HG02973 (cell line): ENCODE data around the gene ISOC1.

Source experiments
- ATAC-seq: cut with Tn5 transposase; IDR thresholded peaks from one replicate; pipeline ENCODE4 v1.9.1; 2021; ENCODE audit warnings: moderate library complexity; ENCODE audit not compliant: unreplicated experiment

ISOC1 gene

DNA sequence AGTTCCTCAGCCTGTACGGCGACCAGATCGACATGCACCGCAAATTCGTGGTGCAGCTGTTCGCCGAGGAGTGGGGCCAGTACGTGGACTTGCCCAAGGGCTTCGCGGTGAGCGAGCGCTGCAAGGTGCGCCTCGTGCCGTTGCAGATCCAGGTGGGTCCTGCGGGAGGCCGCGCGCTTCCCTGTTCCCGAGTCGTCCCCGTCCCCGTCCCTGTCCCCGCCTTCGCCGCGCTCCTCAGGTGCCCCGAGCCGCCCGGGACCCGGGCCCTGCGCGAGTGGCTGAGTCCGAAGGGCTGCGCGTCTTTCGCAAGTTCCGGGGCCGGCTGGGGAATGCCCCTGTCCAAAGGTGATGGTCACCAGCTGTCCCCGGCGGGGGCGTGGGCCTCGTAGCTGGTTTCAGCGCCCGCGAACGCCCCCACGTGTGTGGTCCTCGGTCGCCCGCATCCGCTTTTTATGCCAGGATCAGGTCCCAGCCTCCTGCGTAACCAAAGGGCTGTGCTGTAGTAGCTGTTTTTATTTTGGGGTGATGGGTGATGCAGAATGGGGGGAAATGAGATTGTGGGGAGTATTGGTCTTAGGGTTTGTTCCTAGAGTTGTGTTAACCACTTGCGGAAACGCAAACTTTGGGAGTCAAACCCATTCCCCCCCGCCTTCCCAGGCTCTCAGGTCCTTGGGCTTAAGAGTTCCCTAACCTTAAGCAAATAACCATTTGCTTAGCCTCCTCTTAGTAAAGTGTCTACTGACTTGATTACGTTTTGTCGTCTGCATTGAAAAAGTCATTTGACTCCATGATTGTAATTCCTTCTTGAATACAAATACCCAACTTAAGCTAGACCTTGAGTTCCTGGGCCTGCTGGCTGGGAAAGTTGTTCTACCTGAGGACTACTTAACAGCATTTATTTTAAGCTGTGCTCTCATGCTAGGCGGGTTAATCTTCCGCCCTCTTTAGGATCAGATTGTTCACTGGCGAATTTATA is 663 bp downstream of the ISOC1 start:
- peak; percentile 44 for ATAC-seq

DNA sequence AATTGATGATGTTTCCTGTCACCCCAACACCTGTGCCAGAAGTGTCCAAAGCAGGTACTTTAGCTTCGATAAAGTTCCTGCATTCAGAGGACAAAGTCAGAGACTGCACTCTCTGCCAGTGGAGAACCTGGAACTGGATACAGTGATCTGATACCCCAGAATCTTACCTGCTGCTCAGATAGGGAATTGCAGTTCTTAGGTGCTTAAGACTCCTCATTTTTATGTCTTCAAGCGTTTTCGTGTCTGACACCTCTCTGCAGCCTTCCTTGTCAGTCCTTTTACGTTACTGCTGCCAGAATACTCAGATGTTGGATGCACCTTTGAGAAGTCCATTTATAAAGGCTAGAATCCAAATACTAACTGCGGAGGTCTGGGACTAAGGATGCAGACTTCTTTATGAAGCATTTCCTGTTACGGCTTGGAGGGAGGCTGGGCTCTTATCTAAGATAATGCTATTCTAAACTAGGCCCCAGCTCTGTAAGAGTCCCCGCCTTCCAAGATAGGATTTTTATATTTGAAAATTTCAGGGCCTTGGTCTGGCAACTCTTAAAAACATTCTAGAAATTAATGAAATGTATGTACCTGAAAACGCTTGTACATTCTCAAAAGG is 1.9 kb downstream of the ISOC1 start:
- no peak for ATAC-seq

DNA sequence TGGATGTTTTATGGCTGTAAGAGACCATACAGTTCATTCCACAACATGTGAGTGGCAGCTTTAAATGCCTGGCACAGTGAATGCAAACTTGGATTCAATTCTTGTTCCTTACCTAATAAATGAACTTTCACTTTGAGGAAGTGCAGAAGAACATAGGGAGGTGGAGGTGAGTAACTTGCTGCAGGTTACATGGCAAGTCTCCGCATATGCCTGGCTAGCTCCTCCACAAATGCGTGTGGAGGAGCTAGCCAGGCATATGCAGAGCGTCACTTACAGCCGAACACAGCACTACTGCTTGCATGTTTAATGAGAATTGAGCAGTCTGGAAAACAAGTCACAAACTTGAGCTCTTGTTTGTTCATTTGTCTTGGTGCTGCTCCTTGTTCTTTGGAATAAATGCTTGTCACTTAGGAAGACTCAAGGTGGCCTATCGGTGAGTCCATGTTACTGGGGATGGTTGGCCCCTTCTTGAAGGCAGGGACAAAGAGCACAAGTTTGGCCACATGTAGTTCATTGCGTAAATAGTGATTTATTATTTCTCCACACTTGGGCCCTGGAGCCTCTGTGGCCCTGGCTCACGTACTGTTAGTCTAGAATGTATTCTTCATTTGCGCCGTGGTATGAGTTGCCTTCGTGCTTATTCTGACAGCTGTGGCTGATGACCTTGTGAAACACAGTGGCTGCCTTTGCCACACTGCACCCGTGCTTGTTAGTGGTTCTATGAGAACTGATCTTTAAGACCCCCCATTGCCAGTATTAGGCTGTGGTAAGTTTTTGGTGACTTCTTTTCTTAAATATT is 3.1 kb downstream of the ISOC1 start:
- ATAC-seq = no peak

DNA sequence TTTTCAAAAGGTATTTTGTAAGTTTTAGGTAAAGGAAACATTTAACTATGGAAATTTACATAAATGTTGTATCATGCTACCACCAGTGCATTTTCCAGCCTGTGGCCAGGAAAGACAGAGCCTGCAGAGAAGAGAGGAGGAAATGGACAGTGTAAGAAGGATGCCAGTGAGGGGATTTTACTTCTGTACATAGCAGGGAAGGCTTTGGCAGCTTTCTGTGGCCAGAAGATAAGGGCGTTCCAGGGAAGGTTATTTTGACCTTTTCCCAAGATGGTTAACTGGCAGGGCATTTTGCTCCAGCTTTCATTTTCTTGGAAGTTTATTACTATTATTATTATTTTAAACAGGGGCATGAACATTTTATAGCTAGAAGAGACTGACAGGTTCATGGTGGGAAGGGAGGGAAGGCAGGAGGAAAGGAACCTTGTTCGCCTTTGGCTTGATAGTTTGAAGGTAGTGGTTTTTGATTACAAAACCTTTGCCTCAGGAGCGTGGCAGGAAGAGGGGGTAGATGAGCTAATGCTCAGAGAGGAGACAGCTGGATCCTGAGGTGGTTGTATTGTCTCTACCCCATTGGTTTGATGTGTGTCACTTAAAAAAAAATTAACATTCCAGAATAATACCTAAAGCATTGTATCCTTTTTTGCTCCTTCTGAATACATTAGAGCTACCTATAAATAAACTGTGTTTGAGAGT is 4.1 kb downstream of the ISOC1 start:
- ATAC-seq = no peak

DNA sequence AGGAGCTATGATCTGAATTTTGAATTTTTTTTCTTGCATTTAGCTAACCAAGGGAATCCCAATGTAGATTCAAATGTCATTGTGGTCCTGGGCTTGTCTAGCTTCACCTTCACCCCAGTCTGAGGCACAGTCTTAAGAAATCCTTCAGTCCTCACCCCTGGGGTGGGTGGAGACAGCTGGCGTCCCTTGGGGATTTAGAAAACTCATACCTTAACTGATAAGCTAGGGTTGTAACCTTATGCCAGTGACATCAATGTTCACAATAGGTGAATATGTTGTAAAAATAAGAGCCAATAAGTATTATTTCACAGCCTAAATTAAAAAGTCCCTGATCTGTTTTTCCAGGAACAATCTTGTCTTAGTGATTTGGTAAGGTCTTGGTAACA is 4.6 kb downstream of the ISOC1 start:
- no peak for ATAC-seq

DNA sequence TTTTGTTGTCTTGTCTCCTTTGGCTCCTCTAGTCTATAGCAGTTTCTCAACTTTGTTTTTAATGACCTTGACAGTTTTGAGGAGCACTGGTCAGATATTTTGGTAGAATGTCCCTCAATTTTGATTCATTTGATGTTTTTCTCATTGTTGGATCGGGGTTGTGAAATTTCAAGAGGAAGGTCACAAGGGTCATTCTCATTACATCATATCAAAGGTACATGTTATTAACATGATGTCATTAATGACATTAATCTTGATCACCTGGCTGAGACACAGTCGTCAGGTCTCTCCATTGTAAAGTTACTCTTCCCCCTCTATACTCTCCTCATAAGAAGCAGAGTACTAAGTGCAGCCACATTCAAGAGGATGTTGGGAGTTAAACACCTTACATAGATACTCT is 7.2 kb downstream of the ISOC1 start:
- no peak for ATAC-seq

DNA sequence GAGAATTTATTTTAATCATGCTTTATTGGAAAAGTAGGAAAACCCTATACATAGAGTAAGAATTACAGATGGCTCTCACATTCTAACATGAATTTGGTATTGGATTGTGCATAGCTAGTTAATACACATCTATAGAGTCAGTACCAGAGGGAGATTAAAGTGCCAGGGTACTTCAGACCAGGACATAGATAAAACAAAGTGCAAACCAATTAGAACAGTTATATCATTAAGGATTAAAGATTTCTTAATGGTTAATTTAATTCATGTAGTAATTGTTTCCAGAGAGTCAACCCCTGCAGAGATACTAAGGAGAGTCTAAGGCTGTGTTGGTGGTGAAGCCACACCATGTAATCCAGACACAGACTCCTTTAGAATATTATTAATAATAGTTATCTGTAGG is 8.8 kb downstream of the ISOC1 start:
- no peak for ATAC-seq

DNA sequence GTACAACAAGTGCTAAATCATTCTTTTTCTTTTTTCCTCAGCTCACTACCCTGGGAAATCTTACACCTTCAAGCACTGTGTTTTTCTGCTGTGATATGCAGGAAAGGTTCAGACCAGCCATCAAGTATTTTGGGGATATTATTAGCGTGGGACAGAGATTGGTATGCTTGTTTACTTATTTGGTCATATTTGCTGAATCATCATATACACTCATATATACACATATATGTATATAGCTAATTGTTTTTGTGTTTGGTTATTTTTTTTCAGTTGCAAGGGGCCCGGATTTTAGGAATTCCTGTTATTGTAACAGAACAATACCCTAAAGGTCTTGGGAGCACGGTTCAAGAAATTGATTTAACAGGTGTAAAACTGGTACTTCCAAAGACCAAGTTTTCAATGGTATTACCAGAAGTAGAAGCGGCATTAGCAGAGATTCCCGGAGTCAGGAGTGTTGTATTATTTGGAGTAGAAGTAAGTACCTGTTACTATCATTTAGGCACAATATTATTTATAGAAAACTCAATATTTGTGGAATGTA is 10.4 kb downstream of the ISOC1 start:
- no peak for ATAC-seq

DNA sequence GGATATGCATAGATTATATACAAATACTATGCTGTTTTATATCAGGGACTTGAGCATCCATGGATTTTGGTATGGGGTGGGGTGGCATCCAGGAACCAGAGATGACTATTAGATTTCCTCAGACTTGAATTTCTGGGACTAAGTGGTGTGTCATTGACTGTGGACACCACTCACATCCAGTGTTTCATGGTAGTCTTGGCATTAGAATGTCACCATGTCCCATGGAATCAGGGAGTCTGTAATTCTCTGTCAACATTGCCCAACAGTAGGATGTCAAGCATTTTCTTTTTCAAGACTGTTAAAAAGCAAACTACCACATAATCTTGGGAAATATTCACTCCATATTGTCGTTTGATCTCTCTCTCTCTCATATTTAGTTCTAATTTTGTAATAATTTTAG is 13.1 kb downstream of the ISOC1 start:
- no peak for ATAC-seq

DNA sequence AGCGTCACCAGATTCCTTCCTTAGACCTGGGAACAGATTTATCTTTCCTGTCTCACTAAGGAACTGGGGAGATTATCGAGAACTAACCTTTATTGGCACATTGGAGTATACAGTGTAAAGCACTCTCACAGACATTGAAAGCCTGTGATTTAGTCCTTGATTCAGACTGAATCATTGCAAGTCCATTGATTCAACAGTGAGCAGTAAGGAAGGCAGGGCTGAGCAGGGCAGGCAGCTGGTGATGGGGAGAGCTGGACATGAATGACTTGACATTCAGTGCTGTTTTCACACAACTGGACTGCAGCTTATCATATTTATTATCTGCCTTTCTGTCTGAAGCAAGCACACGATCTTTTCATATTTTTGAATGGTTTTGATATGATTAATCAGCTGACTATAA is 16.2 kb downstream of the ISOC1 start:
- no peak for ATAC-seq

DNA sequence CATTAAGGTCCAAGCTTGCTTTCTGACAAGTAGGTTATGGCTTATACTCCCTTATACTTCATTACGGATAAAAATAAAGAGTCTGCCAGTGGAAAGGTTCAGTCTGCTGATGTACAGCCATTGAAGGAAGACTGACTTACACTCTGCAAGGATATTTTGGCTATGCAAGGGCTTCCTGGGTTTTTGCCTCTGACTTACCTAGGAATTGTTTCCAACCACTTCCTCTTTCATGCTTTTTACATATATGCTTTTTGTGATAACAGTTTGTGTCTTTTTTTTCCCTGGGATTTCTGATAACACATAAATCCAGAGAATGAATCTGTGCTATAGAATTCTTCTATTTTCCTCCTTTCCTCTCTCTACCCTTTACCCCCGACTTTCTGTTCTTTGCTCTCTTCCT is 16.8 kb downstream of the ISOC1 start:
- no peak for ATAC-seq

DNA sequence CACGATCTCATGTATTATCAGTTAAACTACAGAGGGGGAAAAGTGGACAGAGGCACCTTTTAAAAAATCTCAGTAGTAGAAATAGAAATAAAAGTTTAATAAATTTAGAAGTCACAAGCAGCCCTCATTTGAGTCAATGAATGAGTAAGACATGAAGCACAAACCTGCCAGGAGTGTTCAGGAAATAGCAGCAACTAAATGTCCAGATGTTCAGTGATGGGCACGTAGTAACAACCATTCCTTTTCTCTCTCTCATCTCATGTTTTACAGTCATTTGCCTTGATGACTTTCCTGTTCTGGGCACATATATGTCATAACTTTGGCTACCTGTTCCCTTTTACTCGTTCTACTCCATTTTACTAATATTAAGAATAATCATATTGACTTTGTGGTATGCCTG is 17.7 kb downstream of the ISOC1 start:
- ATAC-seq = no peak

DNA sequence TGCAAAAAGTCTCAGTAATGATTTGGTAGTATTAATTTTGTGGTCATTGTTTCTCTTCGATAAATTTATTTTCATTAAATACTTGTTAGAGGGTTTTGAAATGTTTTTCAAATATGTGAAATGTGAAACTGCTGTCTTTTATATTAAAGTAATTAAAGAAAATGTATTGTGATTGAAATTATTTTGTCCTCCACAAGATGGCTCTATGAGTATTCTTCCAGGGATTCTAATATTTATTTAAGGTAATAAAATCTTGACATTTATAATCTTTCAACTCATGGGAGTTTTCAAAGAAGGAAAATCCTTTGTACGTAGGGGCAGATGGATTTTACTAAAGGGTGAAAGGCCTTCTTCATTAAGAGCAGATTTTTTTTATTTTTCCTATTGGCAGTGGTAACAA is 19.3 kb downstream of the ISOC1 start:
- ATAC-seq = no peak

DNA sequence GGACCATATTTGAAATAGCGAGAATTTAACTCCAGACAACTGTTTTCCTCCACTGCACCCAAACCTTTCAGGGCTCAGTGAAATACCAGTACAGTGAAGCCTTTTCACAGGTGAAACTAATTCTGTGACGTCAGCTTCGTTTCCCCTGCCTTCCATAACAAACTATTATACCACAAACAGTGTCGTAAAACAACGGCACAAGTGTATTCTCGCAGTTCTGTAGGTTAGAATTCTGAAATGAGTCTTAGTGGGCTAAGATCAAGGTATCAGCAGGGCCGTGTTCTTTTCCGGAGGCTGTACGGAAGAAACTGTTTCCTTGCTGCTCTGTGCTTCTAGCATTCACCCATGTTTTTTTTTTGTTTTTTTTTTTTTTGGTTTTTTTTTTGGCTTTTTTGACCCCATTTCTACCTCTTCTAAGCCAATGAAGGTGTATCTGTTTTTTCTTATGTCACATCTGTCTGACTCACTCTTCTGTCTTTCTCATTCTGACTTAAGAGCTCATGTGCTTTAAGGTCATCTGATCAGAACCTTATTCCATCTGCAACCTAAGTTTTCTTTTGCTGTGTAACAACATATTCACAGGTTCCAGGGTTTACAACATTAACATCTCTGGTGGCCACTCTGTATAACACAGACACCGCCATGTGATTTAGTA is 20.1 kb downstream of the ISOC1 start:
- no peak for ATAC-seq

DNA sequence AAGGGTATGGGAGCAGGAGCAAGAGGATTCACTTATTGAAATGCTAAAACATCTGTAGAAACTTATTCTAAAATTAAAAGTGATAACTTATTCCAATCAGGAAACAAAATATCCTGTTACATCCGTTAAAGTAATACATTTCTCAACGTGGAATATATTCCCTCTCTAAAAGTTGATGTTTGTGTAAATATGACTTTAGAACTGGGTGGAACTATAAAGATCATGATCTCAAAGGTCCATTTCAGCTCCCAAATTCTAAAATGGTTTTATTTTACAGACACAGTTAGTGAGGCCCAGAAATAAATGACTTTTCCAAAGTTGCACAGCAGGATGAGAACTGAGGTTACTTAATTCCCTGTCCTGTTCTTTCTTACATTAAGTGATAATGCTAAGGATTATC is 21.1 kb downstream of the ISOC1 start:
- ATAC-seq = no peak

DNA sequence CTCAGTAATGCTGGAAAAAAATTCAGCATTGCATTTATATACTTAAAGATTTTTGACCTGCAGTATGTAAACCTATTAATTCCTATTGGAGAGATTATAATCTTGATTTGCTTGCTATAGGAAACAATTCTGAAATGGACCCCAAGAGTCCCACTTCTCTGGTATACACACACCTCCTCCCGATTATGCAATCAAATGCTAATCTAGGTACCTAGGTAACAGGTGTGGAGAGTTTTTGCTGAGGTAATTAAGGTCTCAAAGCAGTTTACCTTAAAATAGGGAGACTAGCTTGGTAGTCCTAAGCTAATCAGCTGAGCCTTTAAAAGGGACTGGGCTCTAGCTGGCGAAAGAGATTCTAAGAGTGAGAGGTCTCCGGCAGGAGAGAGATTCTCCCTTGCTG is 22.2 kb downstream of the ISOC1 start:
- ATAC-seq = no peak

DNA sequence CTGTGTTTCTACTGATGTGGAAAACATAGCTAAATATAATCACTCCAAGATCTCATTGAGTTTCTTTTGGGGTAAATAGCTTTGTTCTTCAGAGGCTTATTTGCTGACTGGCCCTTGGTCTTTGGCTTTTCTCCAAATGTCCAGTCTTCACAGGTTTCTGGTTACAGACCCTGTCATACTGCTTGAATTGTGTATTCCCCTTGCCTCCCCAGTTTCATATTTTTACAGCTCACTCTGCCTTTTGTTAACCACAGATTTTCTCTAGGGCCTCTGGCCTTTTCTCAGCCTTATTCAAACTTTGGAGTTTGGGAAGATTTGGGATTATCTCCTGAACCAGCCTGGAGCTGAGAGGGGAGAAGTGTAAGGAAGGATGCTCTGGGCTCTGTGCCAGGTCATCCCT is 23.9 kb downstream of the ISOC1 start:
- no peak for ATAC-seq

DNA sequence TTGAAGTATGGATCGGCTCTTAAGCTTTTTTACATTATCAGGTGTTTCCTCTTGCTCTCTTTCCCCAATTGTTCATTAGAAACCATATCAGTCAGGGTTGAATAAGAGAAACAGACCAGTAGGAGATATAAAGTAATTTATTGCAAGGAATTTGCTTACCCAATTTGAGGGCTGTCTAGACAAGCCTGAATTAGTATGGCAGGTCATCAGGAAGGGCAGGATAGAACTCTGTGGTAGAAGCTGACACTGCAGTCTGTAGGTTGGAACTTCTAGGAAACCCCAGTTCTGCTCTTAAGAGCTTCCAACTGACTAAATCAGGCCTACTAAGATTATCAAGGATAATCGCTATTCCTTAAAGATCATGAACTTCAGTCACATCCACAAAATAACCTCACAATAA is 24.3 kb downstream of the ISOC1 start:
- ATAC-seq = no peak

DNA sequence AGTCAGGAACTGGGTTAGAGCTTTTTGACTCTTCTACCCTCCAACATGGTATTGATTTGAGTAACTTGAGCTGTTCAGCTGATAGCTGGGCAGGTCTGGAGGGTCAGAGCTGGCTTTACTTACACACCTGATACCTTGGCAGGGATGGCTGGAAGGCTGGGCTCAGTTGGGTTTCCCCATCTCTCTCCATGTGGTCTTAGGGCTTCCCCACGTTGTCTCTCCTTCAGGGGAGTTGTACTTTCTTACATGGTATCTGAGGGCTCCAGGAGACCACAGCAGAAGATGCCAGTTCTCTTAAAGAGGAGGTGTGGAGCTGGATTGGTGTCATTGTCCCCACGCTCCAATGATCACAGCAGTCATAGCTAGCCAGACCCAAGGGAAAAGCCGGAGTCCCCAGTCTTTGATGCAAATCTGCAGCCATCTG is 25.6 kb downstream of the ISOC1 start:
- ATAC-seq = peak; percentile 78

DNA sequence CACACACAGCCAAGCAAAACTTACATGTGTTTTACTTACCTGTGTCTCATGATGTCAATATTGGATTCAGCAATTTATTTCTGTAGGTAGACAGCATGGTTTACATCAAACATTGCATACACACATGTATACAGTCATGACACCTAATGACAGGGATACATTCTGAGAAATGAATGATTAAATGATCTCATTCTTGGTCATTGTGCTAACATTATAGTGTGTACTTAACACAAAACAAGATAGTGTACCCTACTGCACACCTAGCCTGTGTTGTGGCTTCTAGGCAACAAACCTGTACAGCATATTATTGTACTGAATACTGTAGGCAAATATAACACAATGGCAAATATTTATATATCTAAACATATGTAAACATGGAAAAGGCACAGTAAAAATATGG is 28.0 kb downstream of the ISOC1 start:
- ATAC-seq = no peak
